ENCODE data around the gene PI4K2B.
A peak's percentile ranks its signal among the peaks of the same experiment; 100 is the strongest.
"Not testable (repeated sequence)": the region's sequence is repeated elsewhere in the genome, so short reads cannot be mapped to it uniquely, and the experiment has no call there.

Gene PI4K2B

DNA sequence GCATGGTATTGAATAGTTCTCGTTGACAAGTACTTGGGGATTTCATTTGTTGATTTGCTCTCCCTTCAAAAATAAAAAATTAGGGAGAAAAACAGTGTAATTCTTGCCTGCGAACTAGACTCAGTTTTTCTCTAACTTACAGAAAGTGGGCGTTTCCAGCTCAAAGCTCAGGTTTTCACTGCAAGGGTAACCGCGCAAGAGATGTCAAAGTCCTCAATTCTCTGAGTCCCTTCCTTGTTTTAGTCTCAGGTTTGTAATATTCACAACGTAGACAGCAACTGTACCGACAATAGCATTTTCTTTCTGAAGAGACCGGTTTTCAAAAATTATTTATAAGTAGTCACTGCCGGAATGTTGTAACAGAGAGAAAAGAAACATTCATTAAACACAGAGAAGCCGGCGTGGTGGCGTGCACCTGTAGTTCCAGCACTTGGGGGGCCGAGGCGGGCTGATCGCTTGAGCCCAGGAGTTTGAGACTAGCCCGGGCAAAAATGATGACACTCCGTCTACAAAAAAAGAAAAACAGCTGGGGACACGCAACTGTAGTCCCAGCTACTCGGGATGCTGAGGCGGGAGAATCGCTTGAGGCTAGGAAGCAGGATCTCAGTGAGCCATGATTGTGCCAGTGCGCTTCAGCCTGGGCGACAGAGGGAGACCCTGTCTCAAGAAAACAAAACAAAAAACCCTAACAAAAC is 79.5 kb downstream of the PI4K2B start:
- in situ Hi-C loops (cut with MboI; ENCODE audit: low sequenced_read_pairs, unreplicated experiment): no loop called here
- no peak for DNase-seq (ENCODE audit: low spot score)
- TF ChIP-seq, protein P1, sequence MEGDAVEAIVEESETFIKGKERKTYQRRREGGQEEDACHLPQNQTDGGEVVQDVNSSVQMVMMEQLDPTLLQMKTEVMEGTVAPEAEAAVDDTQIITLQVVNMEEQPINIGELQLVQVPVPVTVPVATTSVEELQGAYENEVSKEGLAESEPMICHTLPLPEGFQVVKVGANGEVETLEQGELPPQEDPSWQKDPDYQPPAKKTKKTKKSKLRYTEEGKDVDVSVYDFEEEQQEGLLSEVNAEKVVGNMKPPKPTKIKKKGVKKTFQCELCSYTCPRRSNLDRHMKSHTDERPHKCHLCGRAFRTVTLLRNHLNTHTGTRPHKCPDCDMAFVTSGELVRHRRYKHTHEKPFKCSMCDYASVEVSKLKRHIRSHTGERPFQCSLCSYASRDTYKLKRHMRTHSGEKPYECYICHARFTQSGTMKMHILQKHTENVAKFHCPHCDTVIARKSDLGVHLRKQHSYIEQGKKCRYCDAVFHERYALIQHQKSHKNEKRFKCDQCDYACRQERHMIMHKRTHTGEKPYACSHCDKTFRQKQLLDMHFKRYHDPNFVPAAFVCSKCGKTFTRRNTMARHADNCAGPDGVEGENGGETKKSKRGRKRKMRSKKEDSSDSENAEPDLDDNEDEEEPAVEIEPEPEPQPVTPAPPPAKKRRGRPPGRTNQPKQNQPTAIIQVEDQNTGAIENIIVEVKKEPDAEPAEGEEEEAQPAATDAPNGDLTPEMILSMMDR (IDR thresholded peaks at IDR 0.05; ENCODE audit: borderline replicate concordance, control extremely low read depth, extremely low read depth, insufficient read depth, missing control alignments): no peak

DNA sequence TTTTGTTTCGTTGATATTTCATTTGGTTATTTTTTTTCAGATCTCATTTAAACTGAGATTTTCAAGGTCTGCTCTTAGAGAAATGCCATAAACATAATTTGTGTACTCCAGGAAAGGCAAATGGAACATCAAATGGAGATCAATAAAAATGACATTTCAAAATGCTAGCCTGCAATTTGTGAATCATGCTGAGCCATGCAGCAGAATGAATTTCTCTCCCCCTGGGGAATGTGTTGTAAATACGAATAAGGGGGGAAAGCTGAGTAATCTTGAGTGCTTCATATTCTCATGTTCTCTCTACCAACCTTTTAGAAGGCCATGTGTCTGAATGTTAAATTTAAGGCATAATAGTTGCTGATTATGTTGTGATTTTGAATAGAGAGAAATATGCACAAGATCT is 86.5 kb downstream of the PI4K2B start:
- no peak for DNase-seq (ENCODE audit: low spot score)
- in situ Hi-C loops (cut with MboI; ENCODE audit: low sequenced_read_pairs, unreplicated experiment): no loop called here

DNA sequence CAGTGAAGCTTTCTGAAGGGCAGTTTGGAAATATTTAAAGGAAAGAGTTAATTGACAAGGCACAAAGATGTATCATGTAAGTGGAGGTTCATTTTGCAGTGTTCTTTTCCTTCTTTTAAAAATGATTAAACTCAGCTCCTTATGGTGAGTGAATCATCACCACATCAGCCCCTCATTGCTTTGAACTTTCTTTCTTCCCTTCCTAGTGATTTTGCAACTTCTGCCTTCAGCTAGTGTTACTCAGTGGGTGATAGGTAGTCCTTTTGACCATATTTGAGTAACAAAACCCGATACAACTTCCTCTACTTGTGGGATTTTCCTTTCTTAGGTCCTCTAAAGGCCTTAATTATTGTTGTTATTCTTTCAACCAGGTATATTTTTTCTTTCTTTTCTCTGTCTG is 86.9 kb downstream of the PI4K2B start:
- DNase-seq (ENCODE audit: low spot score): peak; percentile 50
- in situ Hi-C loops (cut with MboI; ENCODE audit: low sequenced_read_pairs, unreplicated experiment): no loop called here

More for the DNA sequence above, 86.5 kb downstream of the PI4K2B start:
- TF ChIP-seq, protein P1 (IDR thresholded peaks at IDR 0.05; ENCODE audit: borderline replicate concordance, control extremely low read depth, extremely low read depth, insufficient read depth, missing control alignments): no peak

DNA sequence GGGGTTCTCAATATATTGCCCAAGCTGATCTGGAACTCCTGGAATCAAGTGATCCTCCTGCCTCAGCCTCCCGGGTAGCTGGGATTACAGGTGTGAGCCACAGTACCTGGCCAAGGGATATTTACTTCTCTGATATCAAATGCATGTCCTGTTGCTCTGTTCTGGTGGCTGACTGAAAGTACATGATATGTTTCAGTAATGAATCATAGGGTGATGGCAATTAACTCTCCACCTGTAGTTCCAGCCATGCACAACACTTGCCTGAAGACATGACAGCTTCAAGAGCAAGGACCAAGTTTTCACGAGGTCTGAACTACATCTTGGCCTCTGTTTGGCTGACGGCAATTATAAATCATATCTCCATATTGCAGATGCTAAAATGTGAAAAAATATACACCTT is 87.9 kb downstream of the PI4K2B start:
- in situ Hi-C loops (cut with MboI; ENCODE audit: low sequenced_read_pairs, unreplicated experiment): no loop called here
- peak; percentile 23 for DNase-seq (ENCODE audit: low spot score)
- TF ChIP-seq, protein P1 (IDR thresholded peaks at IDR 0.05; ENCODE audit: borderline replicate concordance, control extremely low read depth, extremely low read depth, insufficient read depth, missing control alignments): no peak

More for the DNA sequence above, 86.9 kb downstream of the PI4K2B start:
- TF ChIP-seq, protein P1 (IDR thresholded peaks at IDR 0.05; ENCODE audit: borderline replicate concordance, control extremely low read depth, extremely low read depth, insufficient read depth, missing control alignments): no peak

DNA sequence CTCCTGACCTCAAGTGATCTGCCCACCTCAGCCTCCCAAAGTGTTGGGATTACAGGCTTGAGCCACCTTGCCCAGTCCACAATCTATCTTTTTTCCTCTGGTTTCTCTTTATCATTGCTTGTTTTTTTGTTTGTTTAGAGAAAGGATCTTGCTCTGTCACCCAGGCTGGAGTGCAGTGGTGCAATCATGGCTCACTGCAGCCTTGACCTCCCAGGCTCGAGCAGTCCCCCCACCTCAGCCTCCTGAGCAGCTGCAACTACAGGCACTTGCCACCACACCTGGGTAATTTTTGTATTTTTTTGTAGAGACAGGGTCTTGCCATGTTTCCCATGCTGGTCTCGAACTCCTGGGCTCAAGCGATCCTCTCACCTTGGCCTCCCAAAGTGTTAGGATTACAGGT is 94.6 kb downstream of the PI4K2B start:
- in situ Hi-C loops (cut with MboI; ENCODE audit: low sequenced_read_pairs, unreplicated experiment); DNase-seq (ENCODE audit: low spot score): not testable (repeated sequence)
